ENCODE results near the gene SHB.

- TF ChIP-seq CTCF (IDR thresholded peaks at IDR 0.05) (no peak), ATF2 (CRISPR knock-in tag; IDR thresholded peaks at IDR 0.05; ENCODE audit: borderline replicate concordance, low read depth) (no peak), ATF1 (CRISPR knock-in tag; IDR thresholded peaks at IDR 0.05) (no peak), EMX1 (CRISPR knock-in tag; IDR thresholded peaks at IDR 0.05) (no peak)
Measured at GRCh38 chr9:38026021-38026809, 42.8 kb downstream of the SHB start.

All from WTC11 (cell line).